Inferior parietal cortex (tissue), 1 donor: ENCODE data around the gene WDR49.
A peak's percentile ranks its signal among the peaks of the same experiment; 100 is the strongest.

Experiments
- DNase-seq: peaks from one replicate; pipeline ENCODE4 v3.0.0-alpha.2; 2016; ENCODE audit errors: extremely low spot score

WDR49 gene

GRCh38 chr3:167653760-167654159, at the start of gene WDR49:
Gene WDR49 (minus strand): TSS chr3:167653942. CDS start chr3:167653425, 517 bp downstream.
- no peak for DNase-seq

GRCh38 chr3:167700926-167701325, 47.2 kb upstream of the WDR49 start:
- no peak for DNase-seq

- DNase-seq = no peak
Observed at GRCh38 chr3:167700046-167700445, 46.3 kb upstream of the WDR49 start.

- no peak for DNase-seq
Observed at GRCh38 chr3:167694121-167694520, 40.4 kb upstream of the WDR49 start.

- DNase-seq = no peak
Observed at GRCh38 chr3:167691366-167691765, 37.6 kb upstream of the WDR49 start.

GRCh38 chr3:167684388-167684993, 30.7 kb upstream of the WDR49 start:
- DNase-seq = peak; percentile 95

- DNase-seq = no peak
Observed at GRCh38 chr3:167679526-167679925, 25.8 kb upstream of the WDR49 start.

GRCh38 chr3:167675848-167676247, 22.1 kb upstream of the WDR49 start:
- no peak for DNase-seq

GRCh38 chr3:167673221-167673620, 19.5 kb upstream of the WDR49 start:
- DNase-seq = no peak

GRCh38 chr3:167671878-167672427, 18.2 kb upstream of the WDR49 start:
- DNase-seq = no peak

GRCh38 chr3:167669699-167670098, 16.0 kb upstream of the WDR49 start:
- DNase-seq = no peak

- DNase-seq = no peak
Observed at GRCh38 chr3:167668651-167669050, 14.9 kb upstream of the WDR49 start.

- DNase-seq = no peak
Observed at GRCh38 chr3:167666563-167666962, 12.8 kb upstream of the WDR49 start.

GRCh38 chr3:167662919-167663400, 9.2 kb upstream of the WDR49 start:
- DNase-seq = no peak

- DNase-seq = no peak
Observed at GRCh38 chr3:167657684-167658225, 4.0 kb upstream of the WDR49 start.

GRCh38 chr3:167656821-167657220, 3.1 kb upstream of the WDR49 start:
- no peak for DNase-seq

- no peak for DNase-seq
Observed at GRCh38 chr3:167653155-167653554, 587 bp downstream of the WDR49 start.

GRCh38 chr3:167651826-167652225, 1.9 kb downstream of the WDR49 start:
- DNase-seq = no peak

- no peak for DNase-seq
Observed at GRCh38 chr3:167650459-167650858, 3.3 kb downstream of the WDR49 start.

- no peak for DNase-seq
Observed at GRCh38 chr3:167649746-167650145, 4.0 kb downstream of the WDR49 start.

GRCh38 chr3:167644611-167645010, 9.1 kb downstream of the WDR49 start:
- DNase-seq = no peak

GRCh38 chr3:167631471-167631870, 22.3 kb downstream of the WDR49 start:
- no peak for DNase-seq

- DNase-seq = no peak
Observed at GRCh38 chr3:167626490-167626889, 27.3 kb downstream of the WDR49 start.
